ENCODE results near the gene FUOM. TPM values are rescaled to one million over a fixed set of nuclear protein-coding genes. Genes with fewer than 3 reads are reported as not detected.
A peak's percentile ranks its signal among the peaks of the same experiment; 100 is the strongest.

FUOM gene
- polyA plus RNA-seq, 3 donors: 29.8 to 56.8 (median 39.0) TPM

DNA sequence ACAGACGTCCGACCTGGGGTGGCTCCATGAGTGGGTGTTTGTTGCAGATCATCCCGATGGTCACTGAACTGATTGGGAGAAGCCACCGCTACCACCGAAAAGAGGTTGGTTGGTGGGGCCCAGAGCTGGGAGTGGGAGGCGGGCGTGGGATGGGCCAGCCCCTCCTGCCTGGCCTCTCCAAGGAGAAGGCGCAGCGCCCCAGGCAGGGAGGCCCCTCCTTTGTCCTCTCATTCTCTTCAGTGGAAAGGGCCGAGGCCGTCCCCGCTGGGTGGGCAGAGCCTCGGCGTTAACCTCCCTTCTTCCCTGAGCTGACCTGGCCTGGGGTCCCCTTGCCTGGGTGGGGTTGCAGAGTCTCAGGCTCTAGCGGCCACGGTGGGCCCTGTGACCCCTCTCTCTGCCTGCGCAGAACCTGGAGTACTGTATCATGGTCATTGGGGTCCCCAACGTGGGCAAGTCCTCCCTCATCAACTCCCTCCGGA lies 41.3 kb upstream of the FUOM start:
- H3K27me3 Mint-ChIP-seq (ENCODE audit: low read depth in 3 of 3): peaks cover 0 to 3% (median 0%) of the 10 kb centered on the region in 3 donors
- Histone ChIP-seq H2AFZ (ENCODE audit: insufficient read depth, low read depth, low read length, poor library complexity, severe bottlenecking) (no peak overlapping the region), H3K27me3 (ENCODE audit: control insufficient read depth in 2 of 2, insufficient read depth in 2 of 2, low read length in 2 of 2) (no peaks in the 10 kb centered on the region), H3K27ac (ENCODE audit: low read depth in 1 of 2, low read length in 2 of 2) (no peak overlapping the region), H3K4me1 (ENCODE audit: control insufficient read depth in 1 of 2, insufficient read depth in 2 of 2, low read length in 2 of 2) (peaks cover 9 to 12% of the 10 kb centered on the region in 2 donors), H4K20me1 (ENCODE audit: insufficient read depth, low read length) (no peaks in the 10 kb centered on the region), H3K9ac (ENCODE audit: insufficient read depth, low read length, poor library complexity, severe bottlenecking) (no peak overlapping the region), H3K4me2 (replicated peaks; ENCODE audit: extremely low read depth, low read length, poor library complexity, severe bottlenecking) (no peak overlapping the region), H3K9me3 (replicated peaks in 1 of 2; ENCODE audit: control insufficient read depth in 1 of 2, insufficient read depth in 1 of 2, low read length in 2 of 2) (no peaks in the 10 kb centered on the region), H3K4me3 (replicated peaks in 1 of 3; ENCODE audit: low read depth in 2 of 3, low read length in 3 of 3) (no peak overlapping the region), H3K36me3 (replicated peaks in 1 of 2; ENCODE audit: control insufficient read depth in 1 of 2, insufficient read depth in 2 of 2, low read length in 2 of 2) (peaks cover 46 to 82% of the 10 kb centered on the region in 2 donors), H3K79me2 (ENCODE audit: insufficient read depth, low read length) (peaks cover 23% of the 10 kb centered on the region)
- peaks cover 0 to 3% (median 0%) of the 10 kb centered on the region in 7 donors for H3K9me3 Mint-ChIP-seq
- 96% methylated on average over 17 of the region's 19 CpGs for WGBS (ENCODE audit: insufficient coverage)
- TF ChIP-seq, protein P1, sequence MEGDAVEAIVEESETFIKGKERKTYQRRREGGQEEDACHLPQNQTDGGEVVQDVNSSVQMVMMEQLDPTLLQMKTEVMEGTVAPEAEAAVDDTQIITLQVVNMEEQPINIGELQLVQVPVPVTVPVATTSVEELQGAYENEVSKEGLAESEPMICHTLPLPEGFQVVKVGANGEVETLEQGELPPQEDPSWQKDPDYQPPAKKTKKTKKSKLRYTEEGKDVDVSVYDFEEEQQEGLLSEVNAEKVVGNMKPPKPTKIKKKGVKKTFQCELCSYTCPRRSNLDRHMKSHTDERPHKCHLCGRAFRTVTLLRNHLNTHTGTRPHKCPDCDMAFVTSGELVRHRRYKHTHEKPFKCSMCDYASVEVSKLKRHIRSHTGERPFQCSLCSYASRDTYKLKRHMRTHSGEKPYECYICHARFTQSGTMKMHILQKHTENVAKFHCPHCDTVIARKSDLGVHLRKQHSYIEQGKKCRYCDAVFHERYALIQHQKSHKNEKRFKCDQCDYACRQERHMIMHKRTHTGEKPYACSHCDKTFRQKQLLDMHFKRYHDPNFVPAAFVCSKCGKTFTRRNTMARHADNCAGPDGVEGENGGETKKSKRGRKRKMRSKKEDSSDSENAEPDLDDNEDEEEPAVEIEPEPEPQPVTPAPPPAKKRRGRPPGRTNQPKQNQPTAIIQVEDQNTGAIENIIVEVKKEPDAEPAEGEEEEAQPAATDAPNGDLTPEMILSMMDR (IDR thresholded peaks at IDR 0.05): no peak
- H3K27ac Mint-ChIP-seq: no peak overlapping the region
- DNase-seq: no peak
- intact Hi-C loops (cut with micrococcal nuclease): no loop called here
- no peak overlapping the region for H3K4me3 Mint-ChIP-seq
- H3K36me3 Mint-ChIP-seq: peaks cover 60 to 73% of the 10 kb centered on the region in 2 donors
- peaks cover 13% of the 10 kb centered on the region for H3K4me1 Mint-ChIP-seq

- Histone ChIP-seq H2AFZ (ENCODE audit: insufficient read depth, low read depth, low read length, poor library complexity, severe bottlenecking) (no peak overlapping the region), H3K27me3 (ENCODE audit: control insufficient read depth in 2 of 2, insufficient read depth in 2 of 2, low read length in 2 of 2) (no peaks in the 10 kb centered on the region), H3K79me2 (ENCODE audit: insufficient read depth, low read length) (peaks cover 23% of the 10 kb centered on the region), H3K9ac (ENCODE audit: insufficient read depth, low read length, poor library complexity, severe bottlenecking) (no peak overlapping the region), H3K4me2 (replicated peaks; ENCODE audit: extremely low read depth, low read length, poor library complexity, severe bottlenecking) (no peak overlapping the region), H3K4me3 (replicated peaks in 1 of 3; ENCODE audit: low read depth in 2 of 3, low read length in 3 of 3) (no peak overlapping the region), H3K4me1 (ENCODE audit: control insufficient read depth in 1 of 2, insufficient read depth in 2 of 2, low read length in 2 of 2) (peaks cover 15 to 17% of the 10 kb centered on the region in 2 donors), H3K9me3 (replicated peaks in 1 of 2; ENCODE audit: control insufficient read depth in 1 of 2, insufficient read depth in 1 of 2, low read length in 2 of 2) (no peaks in the 10 kb centered on the region), H3K27ac (ENCODE audit: low read depth in 1 of 2, low read length in 2 of 2) (no peak overlapping the region), H4K20me1 (ENCODE audit: insufficient read depth, low read length) (no peaks in the 10 kb centered on the region), H3K36me3 (replicated peaks in 1 of 2; ENCODE audit: control insufficient read depth in 1 of 2, insufficient read depth in 2 of 2, low read length in 2 of 2) (peaks cover 43 to 71% of the 10 kb centered on the region in 2 donors)
- peaks cover 0 to 3% (median 2%) of the 10 kb centered on the region in 3 donors for H3K27me3 Mint-ChIP-seq (ENCODE audit: low read depth in 3 of 3)
- intact Hi-C loops (cut with micrococcal nuclease): no loop called here
- peak overlapping the region in 2 of 7 donors; percentile 18 to 21 for H3K27ac Mint-ChIP-seq
- H3K9me3 Mint-ChIP-seq: peaks cover 0 to 3% (median 0%) of the 10 kb centered on the region in 7 donors
- H3K4me3 Mint-ChIP-seq: no peak overlapping the region
- TF ChIP-seq, protein P1 (IDR thresholded peaks at IDR 0.05): no peak
- H3K36me3 Mint-ChIP-seq: peaks cover 50 to 62% of the 10 kb centered on the region in 2 donors
- DNase-seq: no peak
- peaks cover 16% of the 10 kb centered on the region for H3K4me1 Mint-ChIP-seq
- 98% methylated on average over 6 of the region's 7 CpGs for WGBS (ENCODE audit: insufficient coverage)
Observed at GRCh38 chr10:133397938-133398337, 40.1 kb upstream of the FUOM start.
